Measurements from ENCODE around the gene UBE2L3.
"Not testable (repeated sequence)": the region's sequence is repeated elsewhere in the genome, so short reads cannot be mapped to it uniquely, and the experiment has no call there.

The UBE2L3 gene

GRCh38 chr22:21563912-21564311 is 3.6 kb upstream of the UBE2L3 start:
- Mint-ChIP-seq H3K27ac (no peak overlapping the region), H3K36me3 (ENCODE audit: low read depth) (no peaks in the 10 kb centered on the region), H3K4me3 (peak overlapping the region; percentile 39 to 50 (median 50)), H3K4me1 (peaks cover 7% of the 10 kb centered on the region), H3K27me3 (ENCODE audit: low read depth) (no peaks in the 10 kb centered on the region), H3K9me3 (no peaks in the 10 kb centered on the region)
- TF ChIP-seq CTCF (IDR thresholded peaks at IDR 0.05; ENCODE audit: unreplicated experiment in 3 of 3): no peak

- no peaks in the 10 kb centered on the region for H3K27me3 Mint-ChIP-seq (ENCODE audit: low read depth)
- TF ChIP-seq CTCF (IDR thresholded peaks at IDR 0.05; ENCODE audit: unreplicated experiment in 3 of 3): no peak
Observed at GRCh38 chr22:21564411-21564810, 3.1 kb upstream of the UBE2L3 start.

GRCh38 chr22:21568347-21569075 is 997 bp downstream of the UBE2L3 start:
- Mint-ChIP-seq H3K9me3 (no peaks in the 10 kb centered on the region), H3K27ac (peak overlapping the region; percentile 85 to 97 (median 97)), H3K4me1 (peaks cover 41% of the 10 kb centered on the region), H3K4me3 (peak overlapping the region; percentile 92 to 97 (median 96)), H3K27me3 (ENCODE audit: low read depth) (no peaks in the 10 kb centered on the region), H3K36me3 (ENCODE audit: low read depth) (peaks cover 4% of the 10 kb centered on the region)
- no peak for TF ChIP-seq CTCF (IDR thresholded peaks at IDR 0.05; ENCODE audit: unreplicated experiment in 3 of 3)

More at GRCh38 chr22:21564411-21564810, 3.1 kb upstream of the UBE2L3 start:
- Mint-ChIP-seq H3K4me3 (peak overlapping the region; percentile 39 to 50 (median 50)), H3K9me3 (no peaks in the 10 kb centered on the region), H3K4me1 (peaks cover 11% of the 10 kb centered on the region), H3K27ac (no peak overlapping the region), H3K36me3 (ENCODE audit: low read depth) (no peaks in the 10 kb centered on the region)

DNA sequence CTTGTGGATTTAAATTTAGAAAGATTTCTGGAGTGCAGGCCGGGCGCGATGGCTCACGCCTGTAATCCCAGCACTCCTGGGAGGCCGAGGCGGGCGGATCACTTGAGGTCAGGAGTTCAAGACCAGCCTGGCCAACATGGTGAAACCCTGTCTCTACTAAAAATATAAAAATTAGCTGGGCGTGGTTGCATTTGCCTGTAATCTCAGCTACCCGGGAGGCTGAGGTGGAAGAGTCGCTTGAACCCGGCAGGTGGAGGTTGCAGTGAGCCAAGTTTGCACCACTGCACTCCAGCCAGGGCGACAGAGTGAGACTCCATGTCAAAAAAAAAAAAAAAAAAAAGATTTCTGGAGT is 1.5 kb downstream of the UBE2L3 start:
- not testable (repeated sequence) for H3K36me3 Mint-ChIP-seq (ENCODE audit: low read depth); H3K27me3 Mint-ChIP-seq (ENCODE audit: low read depth); H3K9me3 Mint-ChIP-seq
- peak overlapping the region; percentile 85 to 97 (median 97) for H3K27ac Mint-ChIP-seq
- H3K4me1 Mint-ChIP-seq: peaks cover 42% of the 10 kb centered on the region
- peak overlapping the region; percentile 92 to 97 (median 96) for H3K4me3 Mint-ChIP-seq

DNA sequence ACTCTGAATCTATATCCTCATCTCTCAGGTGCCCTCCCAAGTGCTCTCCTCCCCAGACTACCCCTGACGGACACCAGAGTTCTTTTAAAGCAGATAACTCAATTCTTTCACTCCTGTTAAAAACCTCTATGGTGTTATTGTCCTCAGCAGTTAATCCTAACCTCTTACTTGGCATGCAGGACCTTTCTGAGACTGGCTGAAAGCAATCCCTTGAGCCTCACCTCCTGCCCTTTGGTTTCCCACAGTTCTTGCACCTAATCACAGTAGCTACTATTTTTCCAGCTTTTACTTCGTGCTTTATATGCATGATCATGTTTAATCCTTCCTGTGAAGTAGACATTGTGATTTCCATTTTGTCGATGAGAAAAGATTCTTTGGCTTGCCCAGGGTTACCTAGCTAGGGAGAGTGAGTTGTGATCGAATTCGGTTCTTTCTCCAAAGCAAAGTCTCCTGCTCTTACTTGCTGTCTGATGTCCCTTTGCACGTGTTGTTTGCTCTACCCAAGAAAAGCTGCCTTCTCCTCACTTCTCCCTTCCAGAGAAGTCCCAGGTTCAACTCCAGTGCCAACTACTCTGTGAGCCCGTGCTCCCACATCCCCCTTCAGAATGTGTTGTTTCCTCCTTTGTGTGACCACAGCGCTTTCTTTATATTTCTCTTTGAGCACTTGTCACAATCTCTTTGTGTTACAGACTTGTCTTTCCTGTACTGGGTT is 2.1 kb downstream of the UBE2L3 start:
- Mint-ChIP-seq H3K36me3 (ENCODE audit: low read depth) (peaks cover 4% of the 10 kb centered on the region), H3K27me3 (ENCODE audit: low read depth) (no peaks in the 10 kb centered on the region), H3K27ac (peak overlapping the region; percentile 52 to 97 (median 96)), H3K9me3 (no peaks in the 10 kb centered on the region), H3K4me1 (peaks cover 46% of the 10 kb centered on the region), H3K4me3 (peak overlapping the region; percentile 92 to 97 (median 96))
- TF ChIP-seq CTCF (IDR thresholded peaks at IDR 0.05; ENCODE audit: unreplicated experiment in 3 of 3): no peak

DNA sequence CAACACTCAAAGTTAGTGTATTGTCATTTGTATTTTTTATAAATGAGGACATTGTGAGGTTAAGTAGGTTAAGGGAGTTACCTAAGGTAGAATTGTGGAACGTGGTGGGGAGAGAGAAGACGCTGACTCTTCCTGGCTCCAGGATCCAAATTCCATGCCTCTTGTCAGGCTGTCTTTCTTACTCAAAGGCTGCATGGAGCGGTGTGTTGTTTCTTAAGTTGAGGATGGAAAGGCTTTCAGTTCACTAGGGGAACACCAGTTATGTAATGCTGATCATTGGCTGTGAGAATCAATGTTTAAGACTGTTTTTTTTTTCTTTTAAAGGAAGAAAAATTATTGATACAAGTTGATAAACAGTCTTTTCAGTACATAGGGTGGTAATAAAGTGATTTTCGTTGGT is 2.9 kb downstream of the UBE2L3 start:
- Mint-ChIP-seq H3K4me3 (peak overlapping the region; percentile 44 to 97 (median 92)), H3K27me3 (ENCODE audit: low read depth) (no peaks in the 10 kb centered on the region), H3K27ac (peak overlapping the region in 2 of 3 experiments; percentile 52 to 97), H3K4me1 (peaks cover 46% of the 10 kb centered on the region), H3K36me3 (ENCODE audit: low read depth) (peaks cover 4% of the 10 kb centered on the region), H3K9me3 (no peaks in the 10 kb centered on the region)
- TF ChIP-seq CTCF (IDR thresholded peaks at IDR 0.05; ENCODE audit: unreplicated experiment in 3 of 3): no peak
